HepG2 (cell line): ENCODE results near the gene CATSPERB.

Source experiments
- POLR2A ChIP-seq, 2 experiments: IDR thresholded peaks; 2 replicates each; pipeline ENCODE4 v1.6.1; 2011; ENCODE audit warnings: low read depth in 2 of 2, low read length in 2 of 2, mild to moderate bottlenecking in 1 of 2, moderate library complexity in 1 of 2; ENCODE audit not compliant: insufficient read depth in 1 of 2
- TP53 ChIP-seq: sonication (generic); formaldehyde crosslinking; conservative IDR thresholded peaks from 2 replicates; pipeline ENCODE4 v1.4.0; 2020; ENCODE audit warnings: missing genetic modification reagents

DNA sequence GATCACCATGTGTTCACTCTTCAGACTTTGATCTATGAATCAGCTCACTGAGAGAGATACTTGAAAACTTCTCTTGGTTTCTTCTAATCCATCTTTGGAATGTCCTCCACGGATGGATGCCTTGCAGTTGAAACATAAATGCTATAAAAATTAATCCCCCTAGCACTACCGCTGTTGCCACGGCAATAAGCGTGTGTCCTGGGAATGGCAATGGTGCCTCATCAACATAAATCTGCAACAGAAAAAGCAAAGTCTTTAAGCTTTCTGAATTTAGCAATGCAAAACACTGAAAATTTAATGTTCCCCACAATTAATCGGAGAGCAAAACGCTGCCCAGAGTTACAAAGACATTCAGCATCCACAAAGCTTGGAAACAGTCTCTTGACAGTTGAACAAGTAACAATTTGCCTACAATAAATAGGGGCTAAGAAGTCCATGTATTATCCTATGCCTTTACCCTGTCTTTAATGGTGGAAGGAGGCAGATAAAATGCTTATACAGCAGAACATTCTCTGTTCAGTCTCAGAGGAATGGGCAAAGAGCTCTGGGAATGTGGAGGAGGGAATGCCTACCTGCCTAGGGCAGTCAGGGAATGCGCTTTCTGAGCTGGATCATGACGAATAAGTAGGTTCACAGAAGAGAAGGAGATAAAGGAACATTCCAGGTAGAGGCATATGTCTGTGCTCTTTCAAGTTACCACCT lies 150.9 kb downstream of the CATSPERB start:
- TF ChIP-seq TP53 (CRISPR knock-in tag): no peak
- no peak for TF ChIP-seq POLR2A (IDR thresholded peaks at IDR 0.05; ENCODE audit: insufficient read depth in 1 of 2, low read depth in 2 of 2, low read length in 2 of 2)
